ENCODE data around the gene ZFP36. TPM values are rescaled to one million over a fixed set of nuclear protein-coding genes. Genes with fewer than 3 reads are reported as not detected.

The ZFP36 gene
- total and polyA plus RNA-seq, 4 experiments from 2014 or later, result 151 to 191 (median 158) TPM

DNA sequence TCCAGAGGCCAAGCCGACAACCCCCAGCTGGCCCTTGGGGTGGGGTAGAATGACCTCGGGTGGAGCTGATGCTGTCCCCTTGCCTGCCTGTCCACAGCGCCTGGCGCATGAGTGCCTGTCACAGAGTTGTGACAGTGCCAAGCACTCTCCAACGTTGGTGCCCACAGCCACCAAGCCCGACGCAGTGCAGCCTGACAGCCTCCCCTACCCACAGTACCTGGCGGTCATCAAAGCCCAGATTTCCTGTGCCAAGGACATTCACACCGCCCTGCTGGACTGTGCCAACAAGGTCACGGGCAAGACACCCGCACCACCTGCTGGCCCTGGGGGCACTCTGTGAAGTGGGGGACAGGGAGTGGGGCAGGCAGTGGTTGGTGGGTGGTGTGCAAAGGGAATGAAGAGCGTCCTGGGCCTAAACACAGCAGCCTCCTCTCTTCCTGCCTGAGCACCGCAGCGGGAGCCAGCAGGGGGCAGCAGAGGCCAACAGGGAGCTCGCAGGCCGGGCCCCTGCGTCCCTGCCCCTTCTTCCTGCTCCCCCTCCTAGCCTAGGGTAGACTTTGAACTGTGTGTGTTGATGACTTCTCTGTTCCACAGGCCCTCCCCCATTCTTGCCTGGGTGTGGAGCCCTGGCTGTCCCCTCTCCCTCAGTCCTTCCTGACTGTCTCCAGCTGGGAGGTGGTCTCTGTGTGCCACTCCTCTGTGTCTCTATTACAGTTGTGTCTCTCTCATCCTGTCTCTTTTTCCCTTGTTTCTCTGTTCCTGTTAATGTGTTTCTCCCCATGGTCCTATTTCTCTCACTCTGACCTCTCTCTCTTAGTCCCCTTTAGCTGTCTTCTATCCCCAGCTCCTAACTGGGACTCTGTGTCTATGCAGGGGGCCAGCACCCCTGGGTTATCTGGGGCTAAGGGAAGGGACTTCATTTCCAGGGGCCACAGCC, 9.0 kb upstream of the ZFP36 start:
- intact Hi-C loops (cut with micrococcal nuclease), result loop anchor here (1.0 to 2.0 kb wide), 2 partner anchors 15 to 135 kb away; partner anchors contain the start of genes EID2B and PLEKHG2
- peak overlapping the region; percentile 94 to 100 (median 97) for H3K27ac Mint-ChIP-seq
- Histone ChIP-seq H3K27ac (ENCODE audit: low read depth, low read length) (peak overlapping the region; percentile 72), H3K4me3 (ENCODE audit: low read length in 2 of 2) (peak overlapping the region in 1 of 2 donors; percentile 21), H3K36me3 (ENCODE audit: insufficient read depth, low read length) (peaks cover 22% of the 10 kb centered on the region), H3K27me3 (ENCODE audit: insufficient read depth, low read length) (no peaks in the 10 kb centered on the region), H3K9me3 (ENCODE audit: control insufficient read depth in 1 of 2, low read length in 2 of 2) (no peaks in the 10 kb centered on the region), H3K4me1 (ENCODE audit: insufficient read depth, low read length) (peaks cover 58% of the 10 kb centered on the region)
- peak overlapping the region; percentile 57 to 70 (median 64) for H3K4me3 Mint-ChIP-seq
- H3K9me3 Mint-ChIP-seq, result no peaks in the 10 kb centered on the region
- POLR2A ChIA-PET (ENCODE audit: partially characterized antibody), result interaction anchor here (0.8 to 10.1 kb wide), 11 partner anchors 10 to 62 kb away, joined by 3 to 384 read pairs (median 9); partner anchors contain the start of genes GMFG, PLEKHG2, RPS16 and SAMD4B
- no peaks in the 10 kb centered on the region for H3K27me3 Mint-ChIP-seq
- peaks cover 32 to 67% (median 53%) of the 10 kb centered on the region in 4 donors for H3K4me1 Mint-ChIP-seq
- CTCF ChIA-PET (ENCODE audit: partially characterized antibody), result interaction anchor here (0.7 to 15.4 kb wide), 15 partner anchors 10 to 142 kb away, joined by 3 to 215 read pairs (median 5); partner anchors contain the start of genes EID2B, PLEKHG2, RPS16 and SUPT5H
- peak; percentile 90 to 91 (median 91) for DNase-seq
- peaks cover 13 to 38% of the 10 kb centered on the region in 2 donors for H3K36me3 Mint-ChIP-seq

DNA sequence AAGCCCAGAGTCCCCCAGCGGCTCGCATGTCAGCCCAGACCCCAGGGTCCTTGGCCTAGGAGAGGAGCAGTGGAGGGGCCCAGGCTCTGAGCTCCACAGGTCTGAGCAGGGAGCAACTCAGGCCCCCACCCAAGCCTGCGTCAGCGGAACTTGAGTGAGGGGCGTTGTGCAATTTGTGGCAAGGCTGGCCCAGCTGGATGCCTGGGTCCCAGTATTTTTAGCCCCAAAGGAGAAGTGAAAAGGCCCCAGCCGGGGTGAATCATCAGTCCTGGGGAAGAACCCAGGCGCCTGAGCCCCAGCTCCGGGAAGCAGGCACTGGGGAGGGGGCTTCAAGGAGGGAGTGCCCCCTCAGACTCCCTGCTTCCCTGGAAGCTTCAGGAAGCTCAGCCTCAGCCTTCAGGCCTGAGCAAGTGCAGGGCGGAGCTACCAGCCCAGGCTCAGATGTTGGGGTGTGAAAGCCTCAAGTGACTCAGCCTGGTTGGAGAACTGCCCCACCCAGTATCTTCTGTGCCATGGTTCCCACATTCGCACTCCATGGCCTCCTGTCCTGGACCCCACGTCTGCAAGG, 8.3 kb upstream of the ZFP36 start:
- intact Hi-C loops (cut with micrococcal nuclease), result no loop called here
- Histone ChIP-seq H3K4me3 (ENCODE audit: low read length in 2 of 2) (peak overlapping the region in 1 of 2 donors; percentile 21), H3K27ac (ENCODE audit: low read depth, low read length) (peak overlapping the region; percentile 72), H3K36me3 (ENCODE audit: insufficient read depth, low read length) (peaks cover 20% of the 10 kb centered on the region), H3K9me3 (ENCODE audit: control insufficient read depth in 1 of 2, low read length in 2 of 2) (no peaks in the 10 kb centered on the region), H3K4me1 (ENCODE audit: insufficient read depth, low read length) (peaks cover 64% of the 10 kb centered on the region), H3K27me3 (ENCODE audit: insufficient read depth, low read length) (no peaks in the 10 kb centered on the region)
- Mint-ChIP-seq H3K4me1 (peaks cover 32 to 71% (median 55%) of the 10 kb centered on the region in 4 donors), H3K9me3 (no peaks in the 10 kb centered on the region), H3K27me3 (no peaks in the 10 kb centered on the region), H3K36me3 (peaks cover 11 to 37% of the 10 kb centered on the region in 2 donors), H3K27ac (peak overlapping the region; percentile 94 to 100 (median 97)), H3K4me3 (peak overlapping the region in 6 of 8 donors; percentile 57 to 70 (median 64))
- ChIA-PET CTCF (ENCODE audit: partially characterized antibody) (interaction anchor here (0.9 to 15.4 kb wide), 12 partner anchors 9 to 141 kb away, joined by 3 to 215 read pairs (median 7); partner anchors contain the start of genes EID2B, PLEKHG2, RPS16 and SUPT5H), POLR2A (ENCODE audit: partially characterized antibody) (interaction anchor here (0.8 to 10.1 kb wide), 10 partner anchors 10 to 63 kb away, joined by 3 to 384 read pairs (median 10); partner anchors contain the start of genes GMFG, PLEKHG2, RPS16 and SAMD4B)
- peak in 3 of 5 donors; percentile 22 to 74 (median 26) for DNase-seq

DNA sequence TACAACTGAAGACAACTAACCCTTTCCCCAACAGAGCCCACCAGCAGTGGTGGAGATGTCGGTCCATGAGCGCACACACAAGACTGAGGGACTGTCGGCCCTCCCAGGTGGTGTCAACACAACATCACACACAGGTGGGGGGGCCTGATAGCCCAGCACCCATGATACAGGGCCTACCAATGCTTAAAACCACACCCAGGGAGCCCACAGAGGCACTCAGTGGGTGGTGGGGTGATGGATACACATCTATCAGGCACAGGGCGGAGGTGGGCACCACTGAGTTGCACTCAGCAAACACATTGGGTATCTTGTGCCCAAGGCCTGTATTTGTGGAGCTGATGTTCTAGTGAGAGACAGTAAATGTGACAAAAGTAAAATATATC, 7.0 kb upstream of the ZFP36 start:
- no peaks in the 10 kb centered on the region for H3K27me3 ChIP-seq (ENCODE audit: insufficient read depth, low read length)
- Mint-ChIP-seq H3K36me3 (peaks cover 4 to 27% of the 10 kb centered on the region in 2 donors), H3K4me1 (peaks cover 31 to 77% (median 59%) of the 10 kb centered on the region in 4 donors), H3K9me3 (no peaks in the 10 kb centered on the region), H3K27ac (peak overlapping the region; percentile 81 to 100 (median 94)), H3K27me3 (no peaks in the 10 kb centered on the region), H3K4me3 (peak overlapping the region in 6 of 8 donors; percentile 0 to 60 (median 54))
- H3K4me3 ChIP-seq (ENCODE audit: low read length in 2 of 2), result no peak overlapping the region
- ChIA-PET POLR2A (ENCODE audit: partially characterized antibody) (interaction anchor here (0.9 to 11.3 kb wide), 5 partner anchors 8 to 36 kb away, joined by 3 to 384 read pairs (median 181); partner anchors contain the start of genes MED29, PAF1, PLEKHG2 and RPS16), CTCF (ENCODE audit: partially characterized antibody) (interaction anchor here (4.0 to 15.4 kb wide), 3 partner anchors 8 to 36 kb away, joined by 15 to 215 read pairs (median 54); partner anchors contain the start of genes PLEKHG2, RPS16 and ZFP36)
- H3K27ac ChIP-seq (ENCODE audit: low read depth, low read length), result peak overlapping the region; percentile 100
- no peak for DNase-seq
- no peaks in the 10 kb centered on the region for H3K9me3 ChIP-seq (ENCODE audit: control insufficient read depth in 1 of 2, low read length in 2 of 2)
- peaks cover 11% of the 10 kb centered on the region for H3K36me3 ChIP-seq (ENCODE audit: insufficient read depth, low read length)
- intact Hi-C loops (cut with micrococcal nuclease), result loop anchor here (2.0 kb wide), 1 partner anchor 45 kb away; the partner anchor contains the start of gene SUPT5H
- peaks cover 70% of the 10 kb centered on the region for H3K4me1 ChIP-seq (ENCODE audit: insufficient read depth, low read length)

DNA sequence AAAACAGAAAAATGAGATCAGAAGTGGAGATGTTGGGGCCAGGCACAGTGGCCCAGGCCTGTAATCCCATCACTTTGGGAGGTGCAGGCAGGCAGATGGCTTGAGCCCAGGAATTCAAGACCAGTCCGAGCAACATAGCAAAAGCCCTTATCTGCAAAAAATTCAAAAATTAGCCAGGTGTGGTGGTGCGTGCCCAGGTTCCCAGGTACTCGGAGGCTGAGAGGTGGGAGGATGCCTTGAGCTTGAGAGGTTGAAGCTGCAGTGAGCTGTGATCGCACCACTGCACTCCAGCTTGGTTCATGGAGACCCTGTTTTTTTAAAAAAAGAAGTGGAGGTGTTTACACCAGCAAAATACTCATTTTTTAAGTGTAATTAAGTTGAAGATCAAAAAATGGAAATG, 6.6 kb upstream of the ZFP36 start:
- Mint-ChIP-seq H3K27ac (peak overlapping the region; percentile 81 to 100 (median 94)), H3K36me3 (peaks cover 3 to 24% of the 10 kb centered on the region in 2 donors), H3K4me1 (peaks cover 31 to 79% (median 63%) of the 10 kb centered on the region in 4 donors), H3K27me3 (no peaks in the 10 kb centered on the region), H3K4me3 (peak overlapping the region in 4 of 8 donors; percentile 0 to 60 (median 56)), H3K9me3 (no peaks in the 10 kb centered on the region)
- ChIA-PET POLR2A (ENCODE audit: partially characterized antibody) (interaction anchor here (0.9 to 11.3 kb wide), 4 partner anchors 8 to 35 kb away, joined by 3 to 384 read pairs (median 228); partner anchors contain the start of genes MED29, PAF1, PLEKHG2 and RPS16), CTCF (ENCODE audit: partially characterized antibody) (interaction anchor here (4.5 to 15.4 kb wide), 2 partner anchors 12 to 35 kb away, joined by 15 to 215 read pairs; partner anchors contain the start of genes PLEKHG2 and RPS16)
- intact Hi-C loops (cut with micrococcal nuclease), result loop anchor here (2.0 kb wide), 1 partner anchor 45 kb away; the partner anchor contains the start of gene SUPT5H
- DNase-seq, result no peak
- H3K4me1 ChIP-seq (ENCODE audit: insufficient read depth, low read length), result peaks cover 74% of the 10 kb centered on the region
- H3K27ac ChIP-seq (ENCODE audit: low read depth, low read length), result peak overlapping the region; percentile 100
- H3K36me3 ChIP-seq (ENCODE audit: insufficient read depth, low read length), result peaks cover 7% of the 10 kb centered on the region
- no peaks in the 10 kb centered on the region for H3K9me3 ChIP-seq (ENCODE audit: control insufficient read depth in 1 of 2, low read length in 2 of 2)
- no peaks in the 10 kb centered on the region for H3K27me3 ChIP-seq (ENCODE audit: insufficient read depth, low read length)
- no peak overlapping the region for H3K4me3 ChIP-seq (ENCODE audit: low read length in 2 of 2)

DNA sequence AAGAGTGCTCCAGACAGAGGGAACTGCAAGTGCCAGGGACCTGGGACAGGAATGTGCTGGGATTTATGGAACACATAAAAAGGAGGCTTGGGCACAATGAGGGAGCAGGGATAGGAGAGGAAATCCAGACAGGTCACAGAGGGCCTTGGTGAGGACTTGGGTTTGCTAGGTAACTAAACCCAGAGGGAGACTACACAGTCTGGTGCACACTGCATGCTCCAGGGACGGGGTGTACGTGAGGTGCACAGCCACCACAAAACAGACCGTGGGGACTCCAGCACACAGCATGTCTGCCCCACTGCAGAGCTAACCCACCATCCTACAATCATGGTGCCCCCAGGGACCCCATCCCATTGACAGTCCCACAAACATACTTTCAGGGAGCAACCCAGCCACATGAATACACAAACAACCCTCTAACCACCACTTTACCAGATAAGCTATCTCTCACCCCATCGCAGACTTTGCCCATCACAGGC, 5.5 kb upstream of the ZFP36 start:
- CTCF ChIA-PET (ENCODE audit: partially characterized antibody), result interaction anchor here (1.0 to 15.4 kb wide), 6 partner anchors 11 to 279 kb away, joined by 3 to 215 read pairs (median 6); partner anchors contain the start of genes GMFG, PLEKHG2 and RPS16
- Mint-ChIP-seq H3K4me1 (peaks cover 36 to 89% (median 71%) of the 10 kb centered on the region in 4 donors), H3K4me3 (peak overlapping the region; percentile 78 to 96 (median 83)), H3K36me3 (peaks cover 0 to 18% of the 10 kb centered on the region in 2 donors), H3K27me3 (no peaks in the 10 kb centered on the region), H3K9me3 (no peaks in the 10 kb centered on the region), H3K27ac (peak overlapping the region; percentile 98 to 100 (median 99))
- Histone ChIP-seq H3K36me3 (ENCODE audit: insufficient read depth, low read length) (peaks cover 3% of the 10 kb centered on the region), H3K27me3 (ENCODE audit: insufficient read depth, low read length) (no peaks in the 10 kb centered on the region), H3K27ac (ENCODE audit: low read depth, low read length) (peak overlapping the region; percentile 100), H3K4me1 (ENCODE audit: insufficient read depth, low read length) (peaks cover 84% of the 10 kb centered on the region), H3K4me3 (ENCODE audit: low read length in 2 of 2) (peak overlapping the region in 1 of 2 donors; percentile 13), H3K9me3 (ENCODE audit: control insufficient read depth in 1 of 2, low read length in 2 of 2) (no peaks in the 10 kb centered on the region)
- intact Hi-C loops (cut with micrococcal nuclease), result loop anchor here (1.0 to 2.0 kb wide), 2 partner anchors 11 to 44 kb away; partner anchors contain the start of genes PLEKHG2 and SUPT5H
- no peak for DNase-seq
- POLR2A ChIA-PET (ENCODE audit: partially characterized antibody), result interaction anchor here (0.7 to 11.3 kb wide), 14 partner anchors 7 to 1205 kb away, joined by 3 to 384 read pairs (median 10); partner anchors contain the start of genes GMFG, MED29, PAF1 and PLEKHG2

Measured in CD4-positive, alpha-beta memory T cell (primary cell).